AG08396 (cell line): ENCODE measurements around the gene SPO11.

Source experiments
- DNase-seq: peaks from one replicate; pipeline ENCODE4 v3.0.0; 2012; ENCODE audit warnings: low spot score, mixed read lengths

SPO11 gene

GRCh38 chr20:57310821-57311514 is 18.6 kb upstream of the SPO11 start:
- no peak for DNase-seq

- no peak for DNase-seq
Observed at GRCh38 chr20:57312138-57312537, 17.5 kb upstream of the SPO11 start.

GRCh38 chr20:57313230-57313629 is 16.4 kb upstream of the SPO11 start:
- DNase-seq = no peak

GRCh38 chr20:57313951-57314350 is 15.7 kb upstream of the SPO11 start:
- no peak for DNase-seq

GRCh38 chr20:57315083-57315975 is 14.3 kb upstream of the SPO11 start:
- no peak for DNase-seq

- DNase-seq = no peak
Observed at GRCh38 chr20:57315976-57316480, 13.6 kb upstream of the SPO11 start.

- no peak for DNase-seq
Observed at GRCh38 chr20:57316795-57317201, 12.8 kb upstream of the SPO11 start.

- no peak for DNase-seq
Observed at GRCh38 chr20:57317316-57317788, 12.3 kb upstream of the SPO11 start.

- DNase-seq = no peak
Observed at GRCh38 chr20:57317789-57318371, 11.7 kb upstream of the SPO11 start.

GRCh38 chr20:57319584-57319983 is 10.0 kb upstream of the SPO11 start:
- DNase-seq = no peak

GRCh38 chr20:57320358-57320757 is 9.2 kb upstream of the SPO11 start:
- DNase-seq = no peak

- no peak for DNase-seq
Observed at GRCh38 chr20:57321142-57321541, 8.5 kb upstream of the SPO11 start.

- no peak for DNase-seq
Observed at GRCh38 chr20:57322476-57322875, 7.1 kb upstream of the SPO11 start.

- DNase-seq = no peak
Observed at GRCh38 chr20:57323034-57323433, 6.6 kb upstream of the SPO11 start.

GRCh38 chr20:57325632-57326356 is 3.8 kb upstream of the SPO11 start:
- DNase-seq = no peak

- no peak for DNase-seq
Observed at GRCh38 chr20:57326667-57327455, 2.7 kb upstream of the SPO11 start.

GRCh38 chr20:57327820-57328219 is 1.8 kb upstream of the SPO11 start:
- DNase-seq = no peak

- no peak for DNase-seq
Observed at GRCh38 chr20:57330998-57331397, 1.4 kb downstream of the SPO11 start.

- no peak for DNase-seq
Observed at GRCh38 chr20:57332105-57333089, 2.8 kb downstream of the SPO11 start.

- no peak for DNase-seq
Observed at GRCh38 chr20:57335392-57335791, 5.8 kb downstream of the SPO11 start.
